ENCODE measurements around the gene FAM151A. TPM values are rescaled to one million over a fixed set of nuclear protein-coding genes. Genes with fewer than 3 reads are reported as not detected.

FAM151A gene
- polyA plus RNA-seq, 3 donors = not detected

DNA sequence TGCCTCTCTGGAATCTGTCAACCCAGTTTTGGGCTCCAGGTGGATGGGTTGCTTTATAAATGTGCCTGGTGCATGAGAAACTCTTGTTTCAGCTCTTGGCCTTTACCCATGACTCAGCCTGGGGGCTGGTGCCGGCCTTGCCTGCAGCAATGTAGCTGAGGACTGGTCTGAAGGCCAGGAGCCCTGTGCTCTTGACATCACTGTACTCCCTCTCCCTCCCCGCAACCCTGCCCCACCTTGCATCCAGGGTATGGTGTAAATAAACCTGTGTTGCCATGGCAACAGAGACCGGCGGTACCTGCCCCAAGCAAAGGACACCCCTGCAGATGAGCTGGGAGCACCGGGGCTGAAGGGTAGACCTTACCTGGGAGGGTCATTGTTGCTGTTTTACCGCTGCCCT is 13.3 kb downstream of the FAM151A start:
- no peaks in the 10 kb centered on the region for H4K20me1 ChIP-seq (ENCODE audit: insufficient read depth, low read length)
- no peaks in the 10 kb centered on the region for H3K27me3 Mint-ChIP-seq (ENCODE audit: low read depth in 3 of 3)
- TF ChIP-seq, protein P1, sequence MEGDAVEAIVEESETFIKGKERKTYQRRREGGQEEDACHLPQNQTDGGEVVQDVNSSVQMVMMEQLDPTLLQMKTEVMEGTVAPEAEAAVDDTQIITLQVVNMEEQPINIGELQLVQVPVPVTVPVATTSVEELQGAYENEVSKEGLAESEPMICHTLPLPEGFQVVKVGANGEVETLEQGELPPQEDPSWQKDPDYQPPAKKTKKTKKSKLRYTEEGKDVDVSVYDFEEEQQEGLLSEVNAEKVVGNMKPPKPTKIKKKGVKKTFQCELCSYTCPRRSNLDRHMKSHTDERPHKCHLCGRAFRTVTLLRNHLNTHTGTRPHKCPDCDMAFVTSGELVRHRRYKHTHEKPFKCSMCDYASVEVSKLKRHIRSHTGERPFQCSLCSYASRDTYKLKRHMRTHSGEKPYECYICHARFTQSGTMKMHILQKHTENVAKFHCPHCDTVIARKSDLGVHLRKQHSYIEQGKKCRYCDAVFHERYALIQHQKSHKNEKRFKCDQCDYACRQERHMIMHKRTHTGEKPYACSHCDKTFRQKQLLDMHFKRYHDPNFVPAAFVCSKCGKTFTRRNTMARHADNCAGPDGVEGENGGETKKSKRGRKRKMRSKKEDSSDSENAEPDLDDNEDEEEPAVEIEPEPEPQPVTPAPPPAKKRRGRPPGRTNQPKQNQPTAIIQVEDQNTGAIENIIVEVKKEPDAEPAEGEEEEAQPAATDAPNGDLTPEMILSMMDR (IDR thresholded peaks at IDR 0.05) = no peak
- no peaks in the 10 kb centered on the region for H3K9me3 ChIP-seq (replicated peaks in 1 of 2; ENCODE audit: control insufficient read depth in 1 of 2, insufficient read depth in 1 of 2, low read length in 2 of 2)
- H3K27ac ChIP-seq (ENCODE audit: low read depth in 1 of 2, low read length in 2 of 2) = no peak overlapping the region
- peaks cover 0 to 2% (median 0%) of the 10 kb centered on the region in 7 donors for H3K9me3 Mint-ChIP-seq
- H3K27ac Mint-ChIP-seq = no peak overlapping the region
- no peaks in the 10 kb centered on the region for H3K4me1 ChIP-seq (ENCODE audit: control insufficient read depth in 1 of 2, insufficient read depth in 2 of 2, low read length in 2 of 2)
- H3K36me3 Mint-ChIP-seq = peaks cover 0 to 19% of the 10 kb centered on the region in 2 donors
- H2AFZ ChIP-seq (ENCODE audit: insufficient read depth, low read depth, low read length, poor library complexity, severe bottlenecking) = no peak overlapping the region
- no peak for DNase-seq
- no peak overlapping the region for H3K4me3 Mint-ChIP-seq
- no peak overlapping the region for H3K9ac ChIP-seq (ENCODE audit: insufficient read depth, low read length, poor library complexity, severe bottlenecking)
- no peak overlapping the region for H3K4me2 ChIP-seq (replicated peaks; ENCODE audit: extremely low read depth, low read length, poor library complexity, severe bottlenecking)
- peaks cover 0 to 2% of the 10 kb centered on the region in 2 donors for H3K36me3 ChIP-seq (replicated peaks in 1 of 2; ENCODE audit: control insufficient read depth in 1 of 2, insufficient read depth in 2 of 2, low read length in 2 of 2)
- intact Hi-C loops (cut with micrococcal nuclease) = no loop called here
- H3K4me3 ChIP-seq (replicated peaks in 1 of 3; ENCODE audit: low read depth in 2 of 3, low read length in 3 of 3) = no peak overlapping the region
- H3K27me3 ChIP-seq (ENCODE audit: control insufficient read depth in 2 of 2, insufficient read depth in 2 of 2, low read length in 2 of 2) = no peaks in the 10 kb centered on the region
- WGBS (ENCODE audit: insufficient coverage) = 100% methylated on average over 3 of the region's 6 CpGs
- no peaks in the 10 kb centered on the region for H3K79me2 ChIP-seq (ENCODE audit: insufficient read depth, low read length)
- H3K4me1 Mint-ChIP-seq = no peaks in the 10 kb centered on the region

GRCh38 chr1:54609301-54609921 is 13.9 kb downstream of the FAM151A start:
- WGBS (ENCODE audit: insufficient coverage) = 94% methylated on average over 16 of the region's 16 CpGs
- no peak for DNase-seq
- Histone ChIP-seq H3K27me3 (ENCODE audit: control insufficient read depth in 2 of 2, insufficient read depth in 2 of 2, low read length in 2 of 2) (no peaks in the 10 kb centered on the region), H4K20me1 (ENCODE audit: insufficient read depth, low read length) (no peaks in the 10 kb centered on the region), H3K36me3 (replicated peaks in 1 of 2; ENCODE audit: control insufficient read depth in 1 of 2, insufficient read depth in 2 of 2, low read length in 2 of 2) (peaks cover 0 to 2% of the 10 kb centered on the region in 2 donors), H3K4me3 (replicated peaks in 1 of 3; ENCODE audit: low read depth in 2 of 3, low read length in 3 of 3) (no peak overlapping the region), H3K4me1 (ENCODE audit: control insufficient read depth in 1 of 2, insufficient read depth in 2 of 2, low read length in 2 of 2) (no peaks in the 10 kb centered on the region), H3K9ac (ENCODE audit: insufficient read depth, low read length, poor library complexity, severe bottlenecking) (no peak overlapping the region), H2AFZ (ENCODE audit: insufficient read depth, low read depth, low read length, poor library complexity, severe bottlenecking) (no peak overlapping the region), H3K4me2 (replicated peaks; ENCODE audit: extremely low read depth, low read length, poor library complexity, severe bottlenecking) (no peak overlapping the region), H3K27ac (ENCODE audit: low read depth in 1 of 2, low read length in 2 of 2) (no peak overlapping the region), H3K9me3 (replicated peaks in 1 of 2; ENCODE audit: control insufficient read depth in 1 of 2, insufficient read depth in 1 of 2, low read length in 2 of 2) (no peaks in the 10 kb centered on the region), H3K79me2 (ENCODE audit: insufficient read depth, low read length) (no peaks in the 10 kb centered on the region)
- peaks cover 3 to 20% of the 10 kb centered on the region in 2 donors for H3K36me3 Mint-ChIP-seq
- TF ChIP-seq, protein P1 (IDR thresholded peaks at IDR 0.05) = no peak
- intact Hi-C loops (cut with micrococcal nuclease) = no loop called here
- peak overlapping the region in 2 of 7 donors; percentile 5 to 67 for H3K27ac Mint-ChIP-seq
- no peak overlapping the region for H3K4me3 Mint-ChIP-seq
- peaks cover 0 to 2% (median 0%) of the 10 kb centered on the region in 7 donors for H3K9me3 Mint-ChIP-seq
- H3K4me1 Mint-ChIP-seq = peaks cover 2% of the 10 kb centered on the region
- no peaks in the 10 kb centered on the region for H3K27me3 Mint-ChIP-seq (ENCODE audit: low read depth in 3 of 3)
